AG20443 (cell line): ENCODE results near the gene TST.

ENCODE experiments used
- DNase-seq: peaks from one replicate; pipeline ENCODE4 v3.0.0; 2012; ENCODE audit warnings: low spot score, mixed read lengths

Gene TST

GRCh38 chr22:36982136-36982535 is 37.1 kb downstream of the TST start:
- no peak for DNase-seq

GRCh38 chr22:36981247-36981775 is 37.9 kb downstream of the TST start:
- DNase-seq = no peak

DNA sequence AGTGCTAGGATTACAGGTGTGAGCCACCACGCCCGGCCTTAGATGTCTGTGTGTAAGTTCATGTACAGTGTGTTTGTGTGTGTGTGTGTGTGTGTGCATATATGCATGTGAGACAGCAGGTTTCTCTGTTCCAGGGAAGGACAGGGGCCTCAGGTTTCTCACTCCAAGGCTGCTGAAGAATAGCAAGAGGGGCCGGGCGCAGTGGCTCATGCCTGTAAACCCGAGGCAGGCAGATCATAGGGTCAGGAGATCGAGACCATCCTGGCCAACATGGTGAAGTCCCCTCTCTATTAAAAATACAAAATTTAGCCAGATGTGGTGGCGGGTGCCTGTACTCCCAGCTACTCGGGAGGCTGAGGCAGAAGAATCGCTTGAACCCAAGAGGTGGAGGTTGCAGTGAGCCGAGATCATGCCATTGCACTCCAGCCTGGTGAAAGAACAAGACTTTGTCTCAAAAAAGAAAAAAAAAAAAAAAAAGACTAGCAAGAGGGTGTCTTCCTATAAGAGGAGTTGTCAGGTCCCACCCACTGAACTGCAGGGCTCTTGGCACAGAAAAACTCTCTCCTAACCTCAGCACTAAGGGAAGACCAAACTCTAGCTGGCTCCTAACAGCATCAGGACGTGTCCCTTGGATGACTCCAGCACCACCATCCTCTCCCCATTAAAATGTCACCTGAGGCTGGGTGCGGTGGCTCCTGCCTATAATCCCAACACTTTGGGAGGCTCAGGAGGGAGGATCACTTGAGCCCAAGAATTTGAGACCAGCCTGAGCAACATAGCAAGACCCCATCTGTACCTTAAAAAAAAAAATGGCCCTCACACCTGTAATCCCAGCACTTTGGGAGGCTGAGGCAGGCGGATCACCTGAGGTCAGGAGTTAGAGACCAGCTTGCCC is 40.0 kb downstream of the TST start:
- no peak for DNase-seq

DNA sequence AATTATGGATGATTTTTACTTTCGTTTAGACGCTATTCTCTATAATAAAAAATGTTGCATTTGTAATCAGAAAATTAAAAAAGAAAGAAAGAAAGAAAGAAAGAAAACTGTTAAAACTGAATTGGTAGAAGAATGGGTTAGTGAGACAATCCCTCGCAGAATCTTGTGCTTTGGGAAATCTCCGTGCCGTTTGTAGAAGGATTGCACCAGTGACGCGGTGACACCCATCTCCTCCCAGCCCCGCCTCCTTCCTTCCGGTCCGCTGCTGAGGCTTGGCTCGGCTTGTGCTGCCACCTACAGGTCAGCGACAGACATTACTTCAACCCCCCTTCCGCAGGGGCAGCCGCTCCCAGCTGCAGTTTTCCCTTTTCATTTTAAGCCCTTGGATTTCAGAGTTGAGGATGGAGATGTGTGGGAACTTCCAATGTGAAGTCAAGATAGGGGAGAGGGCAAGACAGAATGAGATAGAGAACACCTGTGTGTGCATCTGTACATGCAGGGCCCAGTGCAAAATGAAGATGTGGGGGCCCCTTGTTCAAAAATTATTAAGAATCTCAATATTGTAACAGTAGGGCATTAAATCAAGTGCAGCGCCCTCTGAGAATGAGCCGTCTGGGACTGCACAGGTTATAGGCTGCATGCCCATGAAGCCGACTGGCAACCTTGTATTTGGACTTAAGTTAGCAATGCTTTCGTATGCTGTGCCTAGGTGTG is 41.1 kb downstream of the TST start:
- peak; percentile 97 for DNase-seq

DNA sequence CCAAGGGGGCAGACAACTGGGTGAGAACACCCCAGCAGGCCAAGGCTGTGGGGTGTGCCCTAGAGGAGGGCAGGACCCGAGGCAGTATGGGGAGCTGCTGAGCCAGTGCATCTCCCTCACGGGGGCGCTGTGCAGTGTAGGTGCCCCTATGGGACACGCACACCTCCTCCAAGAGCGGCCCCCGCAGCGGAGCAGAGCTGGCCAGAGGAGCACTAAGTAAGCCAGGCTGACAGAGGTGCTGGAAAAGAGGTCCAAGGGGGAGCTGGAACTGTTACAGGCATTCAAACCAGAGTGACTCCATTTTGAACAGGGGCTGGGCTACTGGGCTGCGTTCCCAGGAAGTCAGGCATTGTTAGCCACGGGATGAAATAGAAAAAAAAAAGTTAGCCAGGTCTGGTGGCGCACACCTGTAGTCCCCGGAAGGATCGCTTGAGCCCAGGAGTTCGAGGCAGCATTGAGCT is 41.8 kb downstream of the TST start:
- DNase-seq = peak; percentile 50

GRCh38 chr22:36976606-36977005 is 42.6 kb downstream of the TST start:
- DNase-seq = no peak

- DNase-seq = no peak
Measured at GRCh38 chr22:36971341-36972125, 47.7 kb downstream of the TST start.

GRCh38 chr22:36968249-36968964 is 50.8 kb downstream of the TST start:
- no peak for DNase-seq

- no peak for DNase-seq
Measured at GRCh38 chr22:36966851-36967540, 52.3 kb downstream of the TST start.

- no peak for DNase-seq
Measured at GRCh38 chr22:36965696-36966095, 53.6 kb downstream of the TST start.

DNA sequence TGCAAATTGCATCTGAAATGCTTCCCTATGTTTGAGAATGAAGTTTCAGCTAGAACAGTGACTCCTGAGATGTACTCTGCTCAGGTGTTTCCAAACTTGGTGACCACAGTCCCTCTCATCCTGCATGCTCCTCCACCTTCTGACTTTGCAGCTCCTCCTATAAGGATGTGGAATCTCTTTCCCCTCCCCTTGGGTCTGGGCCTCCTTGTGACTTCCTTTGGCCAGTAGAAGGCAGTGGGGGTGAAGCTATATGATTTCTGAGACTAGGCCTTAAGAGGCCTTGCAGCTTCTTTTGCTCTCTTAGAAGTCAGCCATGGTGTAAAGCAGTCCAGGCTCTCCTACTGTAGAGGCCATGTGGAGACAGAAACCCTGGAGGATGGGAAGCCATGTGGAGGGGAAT is 55.1 kb downstream of the TST start:
- DNase-seq = no peak

- DNase-seq = no peak
Measured at GRCh38 chr22:36963302-36963701, 55.9 kb downstream of the TST start.

DNA sequence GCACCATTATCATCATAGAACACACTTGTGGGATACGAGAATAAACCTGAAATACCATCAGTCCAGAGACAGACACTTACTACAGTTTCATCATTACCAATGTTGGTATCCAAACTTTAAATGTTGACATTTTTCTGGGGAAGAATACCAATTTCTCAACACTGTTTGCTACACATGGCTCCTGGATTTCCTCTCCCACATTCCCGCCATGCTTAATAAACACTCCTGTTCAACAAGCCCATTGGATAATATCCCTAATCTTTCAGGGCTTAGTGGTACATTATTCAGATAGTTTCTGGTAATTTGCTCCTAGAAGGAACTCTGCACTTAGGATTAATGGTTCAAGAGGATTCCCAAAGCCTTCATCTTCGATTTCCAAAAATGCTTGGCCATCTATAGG is 57.6 kb downstream of the TST start:
- DNase-seq = no peak
